GM12872 (cell line): ENCODE measurements around the gene MIPOL1.

Source experiments
- TF ChIP-seq, protein P1 (sequence below): IDR thresholded peaks from 3 replicates; pipeline ENCODE4 v1.5.1; 2011; ENCODE audit warnings: low read depth, mild to moderate bottlenecking, low read length, moderate library complexity; ENCODE audit not compliant: insufficient read depth

MIPOL1 gene

DNA sequence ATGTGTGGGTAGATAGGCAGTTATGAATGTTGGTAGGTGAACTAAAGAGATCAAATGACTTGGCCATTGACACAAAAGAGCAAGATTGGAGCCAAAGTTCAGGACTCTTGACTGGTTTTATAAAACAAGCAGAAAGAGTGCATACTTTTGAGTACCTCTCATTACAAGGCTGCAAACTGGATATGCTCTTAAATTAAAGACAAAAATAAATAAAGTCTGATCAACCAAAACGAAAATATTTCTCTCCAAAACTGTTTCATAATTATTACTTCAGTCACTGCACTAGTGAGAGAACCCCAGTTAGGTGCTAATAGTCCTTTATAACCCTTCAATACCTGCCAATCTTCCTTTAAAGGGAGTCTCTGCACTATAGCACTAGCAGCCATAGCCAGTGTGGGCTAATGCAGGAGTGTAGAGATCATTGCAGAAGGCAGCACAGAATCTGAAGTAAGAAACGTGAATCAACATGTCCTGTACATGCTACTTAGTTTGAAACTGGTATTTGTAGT is 250.2 kb downstream of the MIPOL1 start:
- TF ChIP-seq, protein P1, sequence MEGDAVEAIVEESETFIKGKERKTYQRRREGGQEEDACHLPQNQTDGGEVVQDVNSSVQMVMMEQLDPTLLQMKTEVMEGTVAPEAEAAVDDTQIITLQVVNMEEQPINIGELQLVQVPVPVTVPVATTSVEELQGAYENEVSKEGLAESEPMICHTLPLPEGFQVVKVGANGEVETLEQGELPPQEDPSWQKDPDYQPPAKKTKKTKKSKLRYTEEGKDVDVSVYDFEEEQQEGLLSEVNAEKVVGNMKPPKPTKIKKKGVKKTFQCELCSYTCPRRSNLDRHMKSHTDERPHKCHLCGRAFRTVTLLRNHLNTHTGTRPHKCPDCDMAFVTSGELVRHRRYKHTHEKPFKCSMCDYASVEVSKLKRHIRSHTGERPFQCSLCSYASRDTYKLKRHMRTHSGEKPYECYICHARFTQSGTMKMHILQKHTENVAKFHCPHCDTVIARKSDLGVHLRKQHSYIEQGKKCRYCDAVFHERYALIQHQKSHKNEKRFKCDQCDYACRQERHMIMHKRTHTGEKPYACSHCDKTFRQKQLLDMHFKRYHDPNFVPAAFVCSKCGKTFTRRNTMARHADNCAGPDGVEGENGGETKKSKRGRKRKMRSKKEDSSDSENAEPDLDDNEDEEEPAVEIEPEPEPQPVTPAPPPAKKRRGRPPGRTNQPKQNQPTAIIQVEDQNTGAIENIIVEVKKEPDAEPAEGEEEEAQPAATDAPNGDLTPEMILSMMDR = no peak

DNA sequence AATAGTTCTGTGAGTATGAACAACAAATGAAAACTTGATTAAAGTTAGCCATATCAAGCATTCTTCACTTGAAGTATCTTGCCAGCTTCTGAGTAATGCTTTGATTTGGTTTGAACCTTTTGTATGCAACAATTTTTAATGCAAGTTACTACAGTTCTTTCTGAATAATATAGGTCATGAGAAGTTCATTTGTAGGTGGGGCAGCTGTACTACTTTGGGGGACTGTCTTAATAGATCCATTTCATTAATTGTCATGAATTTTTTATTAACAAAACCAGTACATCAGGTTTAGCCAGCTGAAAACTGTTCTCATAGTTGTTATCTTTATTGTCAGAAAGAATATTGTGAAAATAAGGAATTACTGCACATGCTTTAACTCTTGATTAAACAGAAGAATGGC is 254.6 kb downstream of the MIPOL1 start:
- TF ChIP-seq, protein P1 = no peak

DNA sequence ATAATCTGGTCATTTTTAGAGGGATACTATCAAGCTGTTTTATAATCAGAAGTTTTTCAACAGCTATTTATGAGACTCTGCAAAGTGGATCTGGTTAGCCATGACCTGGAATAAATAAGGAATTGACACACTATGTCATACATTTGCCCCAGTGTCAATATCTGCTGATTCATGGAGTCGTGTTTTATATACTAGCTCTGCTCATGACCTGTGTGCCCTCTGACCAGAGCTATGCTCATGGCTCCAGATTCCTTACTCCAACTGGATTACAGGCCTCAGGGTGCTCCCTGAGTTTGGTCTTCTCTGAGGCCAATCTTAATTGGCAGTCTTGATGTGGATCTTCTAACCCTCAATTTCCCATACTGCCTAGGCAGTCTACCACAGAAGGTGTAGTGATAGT is 256.2 kb downstream of the MIPOL1 start:
- TF ChIP-seq, protein P1 = no peak

DNA sequence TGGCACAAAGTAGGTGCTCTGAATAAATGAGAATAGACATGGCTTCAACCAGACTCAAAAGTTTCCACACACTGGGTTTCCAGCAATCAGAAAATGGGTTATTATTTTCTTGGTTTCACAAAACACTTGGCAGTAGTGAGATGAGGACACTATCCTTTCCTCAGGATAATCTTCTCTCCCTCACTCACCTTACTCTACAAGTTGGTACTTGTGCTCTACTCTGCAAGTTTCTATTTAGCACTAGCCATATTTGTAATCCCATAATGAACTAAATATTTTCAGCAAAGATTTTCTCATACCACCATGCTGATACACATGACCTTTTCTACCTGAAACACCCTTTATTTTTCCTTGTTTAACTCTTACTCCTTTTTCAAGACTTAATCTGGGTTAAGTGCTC is 259.6 kb downstream of the MIPOL1 start:
- TF ChIP-seq, protein P1 = no peak

DNA sequence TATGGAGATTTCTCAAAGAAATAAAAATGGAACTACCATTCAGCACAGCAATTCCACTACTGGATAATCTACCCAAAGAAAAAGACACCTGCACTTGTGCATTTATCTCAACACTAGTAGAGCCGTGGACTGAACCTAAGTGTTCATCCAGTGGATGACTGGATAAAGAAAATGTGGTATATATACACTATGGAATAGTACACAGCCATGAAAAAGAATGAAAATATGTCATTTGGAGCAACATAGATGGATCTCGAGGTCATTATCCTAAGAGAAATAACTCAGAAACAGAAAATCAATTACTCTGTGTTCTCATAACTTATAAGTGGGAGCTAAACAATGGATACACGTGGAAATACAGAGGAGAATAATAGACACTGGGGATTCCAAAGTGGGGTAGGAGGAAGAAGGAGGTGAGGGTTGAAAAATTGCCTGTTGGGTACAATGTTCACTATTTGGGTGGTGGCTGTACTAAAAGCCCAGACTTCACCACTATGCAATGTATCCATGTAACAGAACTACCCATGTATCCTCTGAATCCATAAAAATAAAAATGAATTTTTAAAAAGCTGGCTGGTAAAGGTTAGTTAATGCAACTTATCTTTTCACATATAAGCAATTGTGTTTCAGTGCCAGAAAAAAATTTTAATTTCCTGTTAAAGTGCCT is 266.6 kb downstream of the MIPOL1 start:
- TF ChIP-seq, protein P1 = no peak

DNA sequence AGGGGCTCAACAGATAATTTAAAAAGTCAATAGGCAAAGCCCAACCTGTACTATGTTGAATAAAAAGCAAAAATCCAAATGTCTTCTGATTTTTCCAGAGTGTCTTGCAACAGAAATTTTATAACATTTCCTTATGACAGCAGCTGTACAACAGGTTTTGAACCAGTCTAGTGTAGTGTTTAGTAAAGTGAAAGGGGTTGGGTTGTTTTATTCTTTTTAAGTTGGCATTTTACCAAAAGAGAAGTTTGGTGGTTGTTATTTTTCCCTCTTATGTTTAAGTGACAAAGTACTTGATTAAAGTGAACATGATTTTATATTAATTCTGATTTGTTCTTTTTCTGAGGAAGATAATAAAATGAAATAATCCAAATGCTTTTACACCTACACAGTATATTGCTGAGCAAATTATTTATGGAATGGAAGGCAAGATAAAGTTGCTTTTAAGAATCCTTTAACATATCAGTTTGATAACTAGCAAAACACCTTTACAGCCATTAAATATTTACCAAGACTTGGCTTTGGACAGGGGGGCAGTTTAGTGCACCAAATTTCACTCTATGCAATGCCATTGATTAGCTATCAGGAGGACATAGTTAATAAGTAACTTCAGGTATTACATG is 268.4 kb downstream of the MIPOL1 start:
- TF ChIP-seq, protein P1 = no peak

DNA sequence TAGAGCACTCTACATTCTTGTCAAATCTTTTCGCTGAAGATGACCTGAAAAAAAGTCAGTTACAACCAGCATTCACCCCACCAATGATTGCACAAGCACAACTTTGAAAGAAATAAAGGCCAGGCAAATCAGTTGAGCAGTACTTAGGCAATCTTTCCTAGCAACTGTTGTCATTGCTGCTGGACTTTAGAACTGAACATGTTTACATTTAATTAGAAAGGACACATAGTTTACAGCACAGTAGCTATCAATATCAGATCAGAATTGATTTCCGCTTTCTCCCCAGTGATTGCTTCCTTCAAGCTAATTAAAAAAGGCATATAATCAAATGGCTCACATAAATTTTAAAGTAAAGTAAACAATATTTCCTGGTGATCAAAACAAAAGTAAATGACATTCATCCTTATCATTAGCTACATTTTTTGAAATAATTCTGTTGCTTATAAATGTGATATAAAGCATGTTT is 268.9 kb downstream of the MIPOL1 start:
- TF ChIP-seq, protein P1 = no peak
